Measurements from ENCODE around the gene PEPD. TPM values are rescaled to one million over a fixed set of nuclear protein-coding genes. Genes with fewer than 3 reads are reported as not detected.

PEPD gene
- total and polyA plus RNA-seq, 2 donors (not counting 3 experiments of a cell fraction or from before 2014, with no cell fraction given) = 73.7 to 126 TPM

- no peak overlapping the region for H3K9ac ChIP-seq (replicated peaks; ENCODE audit: extremely low read depth, insufficient read depth, low read length)
- no peaks in the 10 kb centered on the region for H4K20me1 ChIP-seq (replicated peaks; ENCODE audit: control insufficient read depth, extremely low read depth, insufficient read depth, low read length)
- CTCF ChIA-PET = interaction anchor here (1.4 to 8.7 kb wide), 2 partner anchors 358 to 365 kb away, joined by 5 to 200 read pairs; no protein-coding TSS in a partner anchor
- no peak overlapping the region for H3K4me2 ChIP-seq (ENCODE audit: insufficient read depth, low read length)
- no peaks in the 10 kb centered on the region for H3K9me3 ChIP-seq (replicated peaks; ENCODE audit: control insufficient read depth, insufficient read depth, low read length)
- BruUV-seq (replicated peaks) = no TSS peak
- dilution Hi-C loops (cut with MboI; ENCODE audit: extremely low pct_ligation_motif_present, low sequenced_read_pairs) (no loop called here), intact Hi-C loops (cut with micrococcal nuclease) (no loop called here)
- H3K9me1 ChIP-seq (replicated peaks; ENCODE audit: control insufficient read depth, extremely low read depth, insufficient read depth, low read length) = no peaks in the 10 kb centered on the region
- no peaks in the 10 kb centered on the region for H3K4me1 ChIP-seq (ENCODE audit: control insufficient read depth, extremely low read depth, insufficient read depth, low read length)
- H2AFZ ChIP-seq (ENCODE audit: low read depth, low read length) = no peak overlapping the region
- no peak overlapping the region for H3K27ac ChIP-seq (ENCODE audit: insufficient read depth, low read depth, low read length)
- H3K27me3 ChIP-seq (ENCODE audit: control insufficient read depth in 2 of 2, insufficient read depth in 2 of 2, low read length in 2 of 2) = no peaks in the 10 kb centered on the region
- FAIRE-seq (no peak), DNase-seq (ENCODE audit: low read depth, low spot score) (no peak)
- H3K36me3 ChIP-seq (ENCODE audit: control insufficient read depth in 2 of 2, extremely low read depth in 1 of 2, insufficient read depth in 2 of 2, low read length in 2 of 2) = peaks cover 0 to 3% of the 10 kb centered on the region in 2 experiments
- POLR2A ChIA-PET = no interaction called here
- no peak overlapping the region for H3K4me3 ChIP-seq (replicated peaks in 1 of 3; ENCODE audit: insufficient read depth in 1 of 3, low read depth in 1 of 3, low read length in 3 of 3)
- TF ChIP-seq EZH2 (IDR thresholded peaks at IDR 0.05; ENCODE audit: borderline replicate concordance, low read depth, low read length, severe bottlenecking) (no peak), MAX (IDR thresholded peaks at IDR 0.05; ENCODE audit: insufficient read depth, insufficient read length) (no peak), JUN (IDR thresholded peaks at IDR 0.05; ENCODE audit: borderline replicate concordance, insufficient read depth, insufficient read length, low read depth) (no peak), GATA2 (IDR thresholded peaks at IDR 0.05; ENCODE audit: insufficient read depth, insufficient read length, low read depth, low read length) (no peak), POLR2AphosphoS5 (IDR thresholded peaks at IDR 0.05; ENCODE audit: insufficient read depth, low read depth, low read length) (no peak)
- no peaks in the 10 kb centered on the region for H3K79me2 ChIP-seq (ENCODE audit: control insufficient read depth, insufficient read depth, low read length)
Observed at GRCh38 chr19:33413426-33413725, 108.2 kb downstream of the PEPD start.

- no peaks in the 10 kb centered on the region for H3K79me2 ChIP-seq (ENCODE audit: control insufficient read depth, insufficient read depth, low read length)
- FAIRE-seq (no peak), DNase-seq (ENCODE audit: low read depth, low spot score) (no peak)
- ChIA-PET POLR2A (no interaction called here), CTCF (interaction anchor here (1.4 to 8.7 kb wide), 3 partner anchors 177 to 365 kb away, joined by 5 to 200 read pairs (median 5); no protein-coding TSS in a partner anchor)
- intact Hi-C loops (cut with micrococcal nuclease) = no loop called here
- H4K20me1 ChIP-seq (replicated peaks; ENCODE audit: control insufficient read depth, extremely low read depth, insufficient read depth, low read length) = no peaks in the 10 kb centered on the region
- no peaks in the 10 kb centered on the region for H3K4me1 ChIP-seq (ENCODE audit: control insufficient read depth, extremely low read depth, insufficient read depth, low read length)
- no peaks in the 10 kb centered on the region for H3K9me1 ChIP-seq (replicated peaks; ENCODE audit: control insufficient read depth, extremely low read depth, insufficient read depth, low read length)
- BruUV-seq (replicated peaks) = no TSS peak
- H3K9me3 ChIP-seq (replicated peaks; ENCODE audit: control insufficient read depth, insufficient read depth, low read length) = no peaks in the 10 kb centered on the region
- no peak overlapping the region for H3K27ac ChIP-seq (ENCODE audit: insufficient read depth, low read depth, low read length)
- no peaks in the 10 kb centered on the region for H3K27me3 ChIP-seq (ENCODE audit: control insufficient read depth in 2 of 2, insufficient read depth in 2 of 2, low read length in 2 of 2)
- H3K36me3 ChIP-seq (ENCODE audit: control insufficient read depth in 2 of 2, extremely low read depth in 1 of 2, insufficient read depth in 2 of 2, low read length in 2 of 2) = peaks cover 0 to 3% of the 10 kb centered on the region in 2 experiments
- no peak overlapping the region for H3K4me2 ChIP-seq (ENCODE audit: insufficient read depth, low read length)
- H3K4me3 ChIP-seq (replicated peaks in 1 of 3; ENCODE audit: insufficient read depth in 1 of 3, low read depth in 1 of 3, low read length in 3 of 3) = no peak overlapping the region
- H2AFZ ChIP-seq (ENCODE audit: low read depth, low read length) = no peak overlapping the region
- TF ChIP-seq POLR2A (IDR thresholded peaks at IDR 0.05; ENCODE audit: low read depth, low read length) (no peak), JUN (IDR thresholded peaks at IDR 0.05; ENCODE audit: borderline replicate concordance, insufficient read depth, insufficient read length, low read depth) (no peak), EZH2 (IDR thresholded peaks at IDR 0.05; ENCODE audit: borderline replicate concordance, low read depth, low read length, severe bottlenecking) (no peak), FOS (IDR thresholded peaks at IDR 0.05; ENCODE audit: borderline replicate concordance, insufficient read depth, low read length) (no peak), GATA2 (IDR thresholded peaks at IDR 0.05; ENCODE audit: insufficient read depth, insufficient read length, low read depth, low read length) (no peak), MYC (IDR thresholded peaks at IDR 0.05; ENCODE audit: low read depth, low read length) (no peak), POLR2AphosphoS5 (IDR thresholded peaks at IDR 0.05; ENCODE audit: insufficient read depth, low read depth, low read length) (no peak), MAX (IDR thresholded peaks at IDR 0.05; ENCODE audit: insufficient read depth, insufficient read length) (no peak)
- TF ChIP-seq, protein P1, sequence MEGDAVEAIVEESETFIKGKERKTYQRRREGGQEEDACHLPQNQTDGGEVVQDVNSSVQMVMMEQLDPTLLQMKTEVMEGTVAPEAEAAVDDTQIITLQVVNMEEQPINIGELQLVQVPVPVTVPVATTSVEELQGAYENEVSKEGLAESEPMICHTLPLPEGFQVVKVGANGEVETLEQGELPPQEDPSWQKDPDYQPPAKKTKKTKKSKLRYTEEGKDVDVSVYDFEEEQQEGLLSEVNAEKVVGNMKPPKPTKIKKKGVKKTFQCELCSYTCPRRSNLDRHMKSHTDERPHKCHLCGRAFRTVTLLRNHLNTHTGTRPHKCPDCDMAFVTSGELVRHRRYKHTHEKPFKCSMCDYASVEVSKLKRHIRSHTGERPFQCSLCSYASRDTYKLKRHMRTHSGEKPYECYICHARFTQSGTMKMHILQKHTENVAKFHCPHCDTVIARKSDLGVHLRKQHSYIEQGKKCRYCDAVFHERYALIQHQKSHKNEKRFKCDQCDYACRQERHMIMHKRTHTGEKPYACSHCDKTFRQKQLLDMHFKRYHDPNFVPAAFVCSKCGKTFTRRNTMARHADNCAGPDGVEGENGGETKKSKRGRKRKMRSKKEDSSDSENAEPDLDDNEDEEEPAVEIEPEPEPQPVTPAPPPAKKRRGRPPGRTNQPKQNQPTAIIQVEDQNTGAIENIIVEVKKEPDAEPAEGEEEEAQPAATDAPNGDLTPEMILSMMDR (IDR thresholded peaks at IDR 0.05; ENCODE audit: extremely low read depth in 1 of 2, insufficient read depth in 1 of 2, low read depth in 1 of 2, low read length in 2 of 2) = no peak
- no peak overlapping the region for H3K9ac ChIP-seq (replicated peaks; ENCODE audit: extremely low read depth, insufficient read depth, low read length)
- dilution Hi-C loops (cut with MboI; ENCODE audit: extremely low pct_ligation_motif_present, low sequenced_read_pairs) = no loop called here
Observed at GRCh38 chr19:33412601-33413425, 108.8 kb downstream of the PEPD start.
